ENCODE results near the gene HSD17B1.
A peak's percentile ranks its signal among the peaks of the same experiment; 100 is the strongest.

DNA sequence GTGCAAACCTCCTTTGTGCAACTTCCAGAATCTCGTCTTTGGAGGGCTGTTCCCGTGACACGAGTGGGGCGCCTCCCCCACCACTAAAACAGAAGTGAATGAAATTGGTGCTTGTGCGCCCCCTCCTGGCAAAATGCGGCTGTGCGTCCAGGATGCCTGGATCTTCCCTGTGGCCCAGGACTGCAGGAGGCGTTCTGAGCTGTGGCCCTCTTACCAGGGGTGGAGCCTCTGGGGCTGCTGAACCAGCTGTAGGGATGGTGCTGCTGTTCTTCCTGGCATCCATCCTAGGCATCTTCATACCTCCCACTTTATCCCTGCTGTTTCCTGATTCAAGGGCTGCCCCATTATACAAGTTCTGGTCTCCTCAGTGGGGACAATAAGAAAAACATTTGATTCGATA lies 35.2 kb upstream of the HSD17B1 start:
- TF ChIP-seq POLR2A (IDR thresholded peaks at IDR 0.05): no peak
- TF ChIP-seq, protein P1, sequence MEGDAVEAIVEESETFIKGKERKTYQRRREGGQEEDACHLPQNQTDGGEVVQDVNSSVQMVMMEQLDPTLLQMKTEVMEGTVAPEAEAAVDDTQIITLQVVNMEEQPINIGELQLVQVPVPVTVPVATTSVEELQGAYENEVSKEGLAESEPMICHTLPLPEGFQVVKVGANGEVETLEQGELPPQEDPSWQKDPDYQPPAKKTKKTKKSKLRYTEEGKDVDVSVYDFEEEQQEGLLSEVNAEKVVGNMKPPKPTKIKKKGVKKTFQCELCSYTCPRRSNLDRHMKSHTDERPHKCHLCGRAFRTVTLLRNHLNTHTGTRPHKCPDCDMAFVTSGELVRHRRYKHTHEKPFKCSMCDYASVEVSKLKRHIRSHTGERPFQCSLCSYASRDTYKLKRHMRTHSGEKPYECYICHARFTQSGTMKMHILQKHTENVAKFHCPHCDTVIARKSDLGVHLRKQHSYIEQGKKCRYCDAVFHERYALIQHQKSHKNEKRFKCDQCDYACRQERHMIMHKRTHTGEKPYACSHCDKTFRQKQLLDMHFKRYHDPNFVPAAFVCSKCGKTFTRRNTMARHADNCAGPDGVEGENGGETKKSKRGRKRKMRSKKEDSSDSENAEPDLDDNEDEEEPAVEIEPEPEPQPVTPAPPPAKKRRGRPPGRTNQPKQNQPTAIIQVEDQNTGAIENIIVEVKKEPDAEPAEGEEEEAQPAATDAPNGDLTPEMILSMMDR (IDR thresholded peaks at IDR 0.05): peak; percentile 88 to 97 (median 94)

Measured in uterus (tissue), 2 donors.